Measurements from ENCODE around the gene TGM6.

DNA sequence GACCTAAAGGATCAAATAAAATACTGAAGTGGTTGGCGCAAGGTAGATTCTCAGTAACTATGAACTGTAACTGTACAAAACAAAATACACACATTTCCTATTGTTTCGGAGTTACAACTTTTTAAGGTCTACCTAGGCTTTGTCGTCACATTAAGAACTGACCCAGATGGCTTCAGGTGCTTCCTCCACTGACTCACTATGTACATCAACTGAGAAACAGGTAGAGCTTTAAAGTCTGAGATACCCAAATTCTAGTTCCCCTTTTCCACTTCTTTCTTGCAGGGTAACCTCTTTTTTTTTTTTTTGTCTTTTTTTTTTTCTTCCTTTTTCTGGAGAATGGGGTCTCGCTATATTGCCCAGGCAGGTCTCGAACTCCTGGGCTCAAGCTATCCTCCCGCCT lies 84.4 kb downstream of the TGM6 start:
- TF ChIP-seq, protein P1, sequence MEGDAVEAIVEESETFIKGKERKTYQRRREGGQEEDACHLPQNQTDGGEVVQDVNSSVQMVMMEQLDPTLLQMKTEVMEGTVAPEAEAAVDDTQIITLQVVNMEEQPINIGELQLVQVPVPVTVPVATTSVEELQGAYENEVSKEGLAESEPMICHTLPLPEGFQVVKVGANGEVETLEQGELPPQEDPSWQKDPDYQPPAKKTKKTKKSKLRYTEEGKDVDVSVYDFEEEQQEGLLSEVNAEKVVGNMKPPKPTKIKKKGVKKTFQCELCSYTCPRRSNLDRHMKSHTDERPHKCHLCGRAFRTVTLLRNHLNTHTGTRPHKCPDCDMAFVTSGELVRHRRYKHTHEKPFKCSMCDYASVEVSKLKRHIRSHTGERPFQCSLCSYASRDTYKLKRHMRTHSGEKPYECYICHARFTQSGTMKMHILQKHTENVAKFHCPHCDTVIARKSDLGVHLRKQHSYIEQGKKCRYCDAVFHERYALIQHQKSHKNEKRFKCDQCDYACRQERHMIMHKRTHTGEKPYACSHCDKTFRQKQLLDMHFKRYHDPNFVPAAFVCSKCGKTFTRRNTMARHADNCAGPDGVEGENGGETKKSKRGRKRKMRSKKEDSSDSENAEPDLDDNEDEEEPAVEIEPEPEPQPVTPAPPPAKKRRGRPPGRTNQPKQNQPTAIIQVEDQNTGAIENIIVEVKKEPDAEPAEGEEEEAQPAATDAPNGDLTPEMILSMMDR (IDR thresholded peaks at IDR 0.05), result no peak
- TF ChIP-seq POLR2A (IDR thresholded peaks at IDR 0.05), result no peak
